GM12864 (cell line): ENCODE results near the gene GPR37L1.

Experiments used
- DNase-seq: peaks from one replicate; pipeline ENCODE4 v3.0.0-alpha.2; 2011; ENCODE audit warnings: low read depth
- H3K4me3 ChIP-seq: 2 replicates; pipeline ENCODE4 v1.5.1; 2011; ENCODE audit warnings: mild to moderate bottlenecking, low read depth, low read length, control low read depth
- TF ChIP-seq, protein P1 (sequence below): IDR thresholded peaks from 2 replicates; pipeline ENCODE4 v1.5.1; 2011; ENCODE audit warnings: low read depth, mild to moderate bottlenecking, moderate library complexity, low read length, control low read depth, inconsistent platforms; ENCODE audit errors: missing control alignments

GPR37L1 gene

DNA sequence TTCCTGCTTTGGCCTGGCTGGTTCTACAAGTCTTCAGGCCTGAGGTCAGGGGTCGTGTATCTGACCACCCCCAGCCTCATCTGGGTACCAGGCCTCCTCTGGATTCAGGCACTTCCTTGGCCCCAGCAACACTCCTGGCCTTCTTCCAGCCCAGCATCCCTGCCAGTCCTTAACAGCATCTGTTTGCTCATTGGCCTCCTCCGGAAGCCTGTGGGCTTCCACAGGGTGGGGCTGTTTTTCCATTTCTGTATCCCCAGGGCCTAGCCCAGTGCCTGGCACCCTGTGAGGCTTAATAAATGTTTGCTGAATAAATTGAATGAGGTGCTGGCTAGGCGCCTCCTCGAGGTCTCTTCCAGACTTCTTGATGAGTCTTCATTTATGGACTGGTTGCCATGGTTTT, 21.5 kb upstream of the GPR37L1 start:
- DNase-seq = no peak
- no peak overlapping the region for H3K4me3 ChIP-seq
- TF ChIP-seq, protein P1, sequence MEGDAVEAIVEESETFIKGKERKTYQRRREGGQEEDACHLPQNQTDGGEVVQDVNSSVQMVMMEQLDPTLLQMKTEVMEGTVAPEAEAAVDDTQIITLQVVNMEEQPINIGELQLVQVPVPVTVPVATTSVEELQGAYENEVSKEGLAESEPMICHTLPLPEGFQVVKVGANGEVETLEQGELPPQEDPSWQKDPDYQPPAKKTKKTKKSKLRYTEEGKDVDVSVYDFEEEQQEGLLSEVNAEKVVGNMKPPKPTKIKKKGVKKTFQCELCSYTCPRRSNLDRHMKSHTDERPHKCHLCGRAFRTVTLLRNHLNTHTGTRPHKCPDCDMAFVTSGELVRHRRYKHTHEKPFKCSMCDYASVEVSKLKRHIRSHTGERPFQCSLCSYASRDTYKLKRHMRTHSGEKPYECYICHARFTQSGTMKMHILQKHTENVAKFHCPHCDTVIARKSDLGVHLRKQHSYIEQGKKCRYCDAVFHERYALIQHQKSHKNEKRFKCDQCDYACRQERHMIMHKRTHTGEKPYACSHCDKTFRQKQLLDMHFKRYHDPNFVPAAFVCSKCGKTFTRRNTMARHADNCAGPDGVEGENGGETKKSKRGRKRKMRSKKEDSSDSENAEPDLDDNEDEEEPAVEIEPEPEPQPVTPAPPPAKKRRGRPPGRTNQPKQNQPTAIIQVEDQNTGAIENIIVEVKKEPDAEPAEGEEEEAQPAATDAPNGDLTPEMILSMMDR = no peak

DNA sequence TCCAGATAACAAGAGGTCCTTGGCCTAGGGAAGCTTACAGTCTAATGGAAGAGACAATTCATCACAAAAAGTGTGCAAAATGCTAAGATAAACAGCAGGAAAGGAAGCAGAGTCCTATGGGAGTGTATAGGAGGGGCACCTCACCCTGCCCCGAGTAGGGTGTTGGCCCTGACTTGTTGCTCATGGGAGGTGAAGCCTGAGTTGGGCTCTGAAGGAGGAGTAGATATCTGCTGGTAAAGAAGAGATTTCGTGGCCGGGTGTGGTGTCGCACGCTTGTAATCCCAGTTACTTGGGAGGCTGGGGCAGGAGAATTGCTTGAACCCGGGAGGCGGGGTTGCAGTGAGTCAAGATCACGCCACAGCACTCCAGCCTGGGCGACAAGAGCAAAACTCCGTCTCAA, 18.6 kb upstream of the GPR37L1 start:
- H3K4me3 ChIP-seq = no peak overlapping the region
- DNase-seq = no peak
- TF ChIP-seq, protein P1 = no peak

DNA sequence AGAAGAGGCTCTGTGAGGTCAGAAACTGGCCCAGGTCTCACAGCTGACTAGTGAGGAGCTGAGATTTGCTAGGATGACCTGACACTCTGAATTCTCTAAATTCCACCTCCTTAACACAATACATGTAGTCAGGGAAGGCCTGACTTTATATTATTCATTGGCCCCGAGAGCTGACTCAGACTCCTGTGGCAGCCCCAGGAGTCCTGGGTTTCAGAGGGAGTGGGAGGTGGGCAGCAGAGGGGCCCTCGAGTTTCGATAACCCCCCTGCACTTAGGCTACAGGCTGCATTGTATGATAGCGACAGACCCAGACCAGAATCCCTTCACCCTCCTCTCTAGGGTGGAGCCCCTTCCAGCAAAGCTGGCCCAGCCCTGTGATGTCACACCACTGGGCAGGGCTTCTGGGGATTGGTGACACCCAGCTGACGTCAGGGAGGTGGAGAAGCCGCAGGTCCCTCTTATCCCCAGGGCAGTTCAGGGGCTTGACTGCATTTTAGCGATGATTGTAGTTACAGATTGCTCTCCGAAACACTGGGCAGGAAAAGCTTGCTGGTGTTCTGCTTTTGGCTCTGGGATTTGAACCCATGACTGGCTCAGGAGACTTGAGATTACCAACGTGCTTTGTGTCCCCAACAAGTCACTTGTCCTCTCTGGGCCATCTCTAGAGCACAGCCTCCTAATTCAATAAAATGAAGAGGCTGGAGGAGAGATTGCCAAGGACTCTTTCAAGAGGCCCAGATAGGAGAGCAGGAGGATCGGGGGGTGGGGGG, 17.0 kb upstream of the GPR37L1 start:
- DNase-seq = no peak
- no peak overlapping the region for H3K4me3 ChIP-seq
- TF ChIP-seq, protein P1 = no peak

DNA sequence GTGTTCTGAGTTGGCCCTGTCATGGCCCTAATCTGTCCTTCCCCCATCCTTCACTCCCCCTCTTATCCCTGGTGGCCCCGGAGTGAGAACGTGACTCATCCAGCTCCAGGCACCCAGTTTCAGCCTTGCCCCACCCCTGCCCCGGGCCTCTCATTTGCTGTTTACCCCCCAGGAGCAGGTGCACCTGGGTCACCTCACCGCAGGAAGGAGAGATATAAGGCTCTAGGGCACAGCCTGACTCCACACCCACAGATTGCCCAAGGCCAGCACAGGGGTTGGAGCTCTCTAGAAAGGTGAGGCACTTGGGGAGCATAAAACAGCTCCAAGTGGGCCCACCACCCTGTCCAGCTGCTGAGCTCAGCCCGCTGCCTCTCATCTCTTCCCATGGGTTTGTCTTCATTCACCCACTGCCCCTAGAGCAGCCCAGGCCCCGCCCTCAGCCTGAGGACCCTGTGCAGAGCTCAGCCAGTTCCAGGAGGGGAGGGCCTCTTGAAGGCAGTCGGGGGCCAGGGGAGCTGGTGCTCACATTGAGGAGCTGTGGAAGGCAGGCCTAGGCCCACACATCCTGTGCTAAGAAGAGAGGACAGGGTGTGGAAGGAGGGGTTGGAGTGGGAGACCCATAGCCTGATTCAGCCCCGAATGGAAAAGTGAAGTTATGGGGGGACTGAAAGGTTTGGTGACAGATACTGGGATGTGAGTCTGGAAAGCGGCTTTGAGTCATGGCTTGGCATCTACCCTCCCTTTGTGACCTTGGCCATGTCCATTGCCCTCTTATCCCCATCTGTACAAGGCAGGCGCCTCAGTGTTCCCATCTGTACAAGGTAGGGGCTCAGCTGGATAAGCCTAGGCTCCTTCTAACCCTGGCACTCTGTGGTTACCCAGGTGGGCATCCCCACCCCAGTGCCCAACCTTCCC, 16.1 kb upstream of the GPR37L1 start:
- TF ChIP-seq, protein P1 = no peak
- no peak overlapping the region for H3K4me3 ChIP-seq
- DNase-seq = no peak

DNA sequence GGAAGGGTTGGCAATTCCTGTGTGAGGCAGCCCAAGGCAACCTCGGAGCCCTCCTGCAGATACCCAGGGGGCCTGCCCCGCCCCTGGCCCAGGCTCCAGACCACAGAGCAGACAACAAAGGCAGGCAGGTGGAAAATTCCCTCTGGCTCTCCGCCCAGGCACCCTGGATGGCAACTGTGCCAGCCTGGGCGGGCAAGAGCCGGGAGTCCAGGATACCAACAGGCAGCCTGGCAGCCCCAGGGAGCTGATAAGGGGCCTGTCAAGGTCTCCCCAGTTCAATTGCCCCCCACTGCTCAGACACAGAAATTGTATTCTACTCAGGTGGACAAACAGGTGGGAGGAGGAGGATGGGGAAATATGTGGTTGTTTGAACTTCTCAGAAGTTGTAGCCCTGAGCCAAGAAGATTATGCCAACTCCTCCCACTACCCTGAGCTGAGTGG, 15.4 kb upstream of the GPR37L1 start:
- TF ChIP-seq, protein P1 = no peak
- no peak for DNase-seq
- no peak overlapping the region for H3K4me3 ChIP-seq

DNA sequence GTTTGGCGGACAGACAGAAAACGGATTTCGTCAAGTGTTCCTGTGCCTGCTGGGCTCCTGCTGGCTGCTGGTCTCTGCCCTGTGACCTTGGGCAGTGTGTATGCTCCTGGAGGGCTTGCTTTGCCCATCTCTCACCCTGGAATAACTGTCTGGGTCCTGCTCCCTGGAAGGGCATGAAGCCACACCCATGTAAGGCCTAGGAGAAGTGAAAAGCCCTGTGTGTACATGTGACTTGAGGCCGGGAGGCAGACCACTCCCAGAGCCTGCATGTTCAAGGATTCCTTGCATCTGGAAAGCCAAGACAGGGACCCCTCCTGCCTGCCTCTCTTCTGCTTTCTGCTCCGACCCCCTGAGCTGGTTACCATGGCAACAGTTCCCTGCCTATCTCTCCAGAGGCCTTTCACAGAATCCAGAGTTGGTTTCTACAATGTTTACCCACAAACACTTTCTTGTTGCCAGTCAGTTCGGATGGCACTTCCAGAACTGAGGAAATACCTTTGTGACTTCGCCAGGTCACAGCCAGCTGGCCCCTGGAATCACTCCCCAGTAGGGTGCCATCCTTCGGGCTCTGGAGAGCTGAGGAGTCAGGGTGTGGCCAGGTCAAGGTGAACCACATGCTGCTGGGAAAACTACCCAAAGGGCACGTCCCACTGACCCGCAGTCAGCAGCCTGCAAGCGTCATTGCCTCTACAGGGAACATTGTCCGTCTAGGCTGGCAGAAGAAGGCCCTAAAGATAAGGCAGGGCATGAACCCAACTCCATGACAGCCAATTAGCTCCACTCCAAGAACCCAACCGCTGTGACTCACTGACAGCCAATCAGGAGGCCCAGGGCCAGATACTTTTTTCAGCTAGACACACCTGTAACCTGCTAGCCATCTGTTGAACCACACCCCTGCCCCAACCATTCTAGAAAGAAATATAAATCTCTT, 14.7 kb upstream of the GPR37L1 start:
- no peak for DNase-seq
- H3K4me3 ChIP-seq = no peak overlapping the region
- TF ChIP-seq, protein P1 = no peak
